B cell (primary cell): ENCODE measurements around the gene RERE. TPM values are rescaled to one million over a fixed set of nuclear protein-coding genes. Genes with fewer than 3 reads are reported as not detected.

Experiments
- ATAC-seq: fragments of 200-7000 bp; cut with Tn5 transposase; one replicate; pipeline ENCODE4 v1.10.0; 2021; ENCODE audit warnings: low read depth, mild to moderate bottlenecking, moderate number of reproducible peaks, moderate library complexity
- CTCF ChIA-PET: fragments of 350-600 bp; sonication (Branson Sonifier 250); formaldehyde crosslinking; loops from one replicate; lab custom pipeline; 2021; ENCODE audit warnings: antibody characterized with exemption, inconsistent platforms; lab: Charles Lee
- POLR2A ChIA-PET: fragments of 350-600 bp; sonication (Branson Sonifier 250); formaldehyde crosslinking; loops from one replicate; lab custom pipeline; 2021; ENCODE audit warnings: antibody characterized with exemption; lab: Charles Lee
- DNase-seq: peaks from one replicate; pipeline ENCODE4 v3.0.0; 2013
- H2AFZ ChIP-seq: 2 replicates; pipeline ENCODE4 v1.6.1; 2012; ENCODE audit warnings: mild to moderate bottlenecking, low read depth, low read length; ENCODE audit not compliant: insufficient read depth, poor library complexity, severe bottlenecking
- H3K27ac ChIP-seq, 2 donors: 1 replicate in 1 of 2; 2 replicates in 1 of 2; pipeline ENCODE4 v1.5.1; 2012 to 2013; ENCODE audit warnings: low read length in 2 of 2, mild to moderate bottlenecking in 2 of 2, moderate library complexity in 1 of 2
- H3K27me3 ChIP-seq, 4 experiments: fragments of 200-600 bp in 1 of 4; sonication (generic) in 1 of 4; replicated peaks in 1 of 4; 1 replicate in 2 of 4; 2 replicates in 2 of 4; pipeline versions ENCODE4 v1.6.1 to v1.7.0; 2013 to 2016; ENCODE audit warnings: low read length in 3 of 4, mild to moderate bottlenecking in 2 of 4, mixed read lengths in 1 of 4, moderate library complexity in 1 of 4; ENCODE audit not compliant: insufficient read depth in 4 of 4, control insufficient read depth in 3 of 4; ENCODE audit errors: control extremely low read depth in 1 of 4
- H3K36me3 ChIP-seq, 2 experiments: replicated peaks in 1 of 2; 1 replicate in 1 of 2; 2 replicates in 1 of 2; pipeline versions ENCODE4 v1.6.1 to v1.7.1; 2013; ENCODE audit warnings: low read length in 1 of 2; ENCODE audit not compliant: insufficient read depth in 2 of 2, control insufficient read depth in 1 of 2; ENCODE audit errors: control extremely low read depth in 1 of 2, extremely low read depth in 1 of 2
- H3K4me1 ChIP-seq, 2 donors: fragments of 200-600 bp in 1 of 2; sonication (generic) in 1 of 2; 1 replicate in 1 of 2; 2 replicates in 1 of 2; pipeline versions ENCODE4 v1.5.1 to v1.6.1; 2013 to 2017; ENCODE audit warnings: low read length in 2 of 2; ENCODE audit not compliant: control insufficient read depth in 2 of 2, insufficient read depth in 2 of 2
- H3K4me2 ChIP-seq: replicated peaks from 2 replicates; pipeline ENCODE3; 2012; ENCODE audit warnings: mild to moderate bottlenecking, low read depth, low read length; ENCODE audit not compliant: poor library complexity, severe bottlenecking
- H3K4me3 ChIP-seq, 5 experiments: fragments of 200-600 bp in 1 of 5; sonication (generic) in 1 of 5; 1 replicate in 3 of 5; 2 replicates in 2 of 5; pipeline versions ENCODE4 v1.5.1 to v1.7.0; 2011 to 2016; ENCODE audit warnings: low read length in 4 of 5, mild to moderate bottlenecking in 4 of 5, low read depth in 2 of 5, control low read depth in 1 of 5, moderate library complexity in 1 of 5; ENCODE audit not compliant: insufficient read depth in 1 of 5; ENCODE audit errors: control extremely low read depth in 1 of 5, extremely low read depth in 1 of 5
- H3K79me2 ChIP-seq: fragments of 200-600 bp; sonication (generic); one replicate; pipeline ENCODE4 v1.6.0; 2016; ENCODE audit warnings: low read length; ENCODE audit not compliant: control insufficient read depth, insufficient read depth
- H3K9ac ChIP-seq: fragments of 200-600 bp; sonication (generic); 2 replicates; pipeline ENCODE4 v1.6.1; 2017; ENCODE audit warnings: mild to moderate bottlenecking, low read length, moderate library complexity
- H3K9me3 ChIP-seq, 3 donors: one replicate each; pipeline versions ENCODE4 v1.6.1 to v1.7.1; 2013; ENCODE audit warnings: low read length in 2 of 3; ENCODE audit not compliant: control insufficient read depth in 2 of 3, insufficient read depth in 1 of 3; ENCODE audit errors: control extremely low read depth in 1 of 3
- H4K20me1 ChIP-seq: 2 replicates; pipeline ENCODE4 v1.6.0; 2012; ENCODE audit warnings: mild to moderate bottlenecking, low read length; ENCODE audit not compliant: insufficient read depth, control insufficient read depth, poor library complexity, severe bottlenecking
- H3K27ac Mint-ChIP-seq: one replicate; pipeline ENCODE4 v1.8.0; 2021; ENCODE audit warnings: mixed read lengths
- H3K27me3 Mint-ChIP-seq: one replicate; pipeline ENCODE4 v1.8.0; 2021; ENCODE audit warnings: mixed read lengths
- H3K4me1 Mint-ChIP-seq: one replicate; pipeline ENCODE4 v1.8.0; 2021; ENCODE audit warnings: mixed read lengths
- H3K4me3 Mint-ChIP-seq: one replicate; pipeline ENCODE4 v1.8.0; 2021; ENCODE audit warnings: mixed read lengths
- H3K9me3 Mint-ChIP-seq: one replicate; pipeline ENCODE4 v1.8.0; 2022; ENCODE audit warnings: mixed read lengths; ENCODE audit not compliant: insufficient read depth
- EZH2 ChIP-seq: IDR thresholded peaks from 2 replicates; pipeline ENCODE4 v1.6.1; 2012; ENCODE audit warnings: borderline replicate concordance, low read depth, mild to moderate bottlenecking, moderate library complexity, low read length; ENCODE audit not compliant: insufficient read depth, poor library complexity, severe bottlenecking
- whole genome bisulfite sequencing: methylation state at CpG from one replicate; pipeline ENCODE4 v1.1.5; 2013; ENCODE audit warnings: missing lambda C conversion rate; ENCODE audit not compliant: insufficient coverage; 5-methylcytosine and 5-hydroxymethylcytosine counted together
- intact Hi-C: fragments of 100-400 bp; cut with micrococcal nuclease; formaldehyde crosslinking; loops from one replicate; pipeline ENCODE4 v1.10.0; 2022
- polyA plus RNA-seq: library from polyadenylated mRNA; depleted of rRNA; stranded (reverse); fragments of >200 nt; gene quantifications from 2 replicates; pipeline ENCODE4 v1.2.3, GENCODE V29; 2012
- total RNA-seq, 2 donors: library from RNA; stranded (reverse); fragments of 120-200 nt in 1 of 2; gene quantifications; 1 replicate in 1 of 2; 2 replicates in 1 of 2; pipeline versions ENCODE4 v1.2.3 to v1.2.4, GENCODE V29; 2013 to 2022
- TF ChIP-seq, protein P1 (sequence below): fragments of 200-600 bp; IDR thresholded peaks from one replicate; pipeline ENCODE4 v1.8.0; 2022; ENCODE audit warnings: antibody characterized with exemption, mild to moderate bottlenecking

Gene RERE
- total and polyA plus RNA-seq, 2 donors (not counting 1 experiment from before 2014, with no cell fraction given) = 27.3 to 132 TPM

DNA sequence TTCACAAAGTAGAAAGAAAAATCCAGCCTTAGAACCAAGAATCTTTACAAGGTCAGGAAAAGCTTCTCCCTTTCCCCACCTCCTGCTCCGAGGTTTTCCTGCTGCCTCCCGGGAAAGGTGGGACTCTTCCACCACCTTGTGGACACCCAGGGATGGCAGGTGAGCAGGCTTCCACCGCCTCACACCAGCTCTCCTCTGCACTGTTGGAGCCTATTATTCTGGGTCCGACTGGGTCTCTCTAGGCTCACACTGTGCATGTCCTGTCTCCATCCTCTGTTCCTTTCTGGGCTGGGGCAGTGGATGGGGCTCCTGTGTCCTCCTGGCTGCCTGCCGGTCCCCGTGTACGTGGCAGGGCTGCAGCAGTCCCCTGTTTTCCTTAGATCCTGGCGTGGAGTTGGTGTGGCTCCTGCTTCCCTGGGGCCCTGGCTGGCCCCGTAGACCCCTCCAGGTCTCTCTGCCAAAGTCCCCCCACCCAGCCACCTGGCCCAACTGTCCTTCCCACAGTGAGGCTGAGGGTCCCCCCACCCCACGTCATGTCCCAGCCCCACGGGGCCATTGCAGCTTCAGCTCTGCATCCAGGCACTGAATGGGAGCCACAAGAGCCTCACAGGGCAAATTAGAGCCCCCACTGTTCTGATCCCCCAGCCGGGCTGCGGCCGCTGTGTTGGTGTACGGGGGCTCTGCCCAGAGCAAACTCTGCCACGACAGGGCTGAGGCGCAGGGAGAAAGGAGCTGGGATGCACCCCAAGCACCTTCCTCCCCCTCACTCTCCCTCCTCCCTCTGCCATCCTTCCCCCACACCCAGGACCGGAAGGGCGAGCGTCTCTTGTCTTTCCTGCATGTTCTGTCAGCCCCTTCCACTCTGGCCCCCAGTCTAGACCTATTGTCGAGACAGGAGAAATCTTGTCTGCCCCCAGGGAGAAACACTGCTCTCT is 502.8 kb downstream of the RERE start:
- CTCF ChIA-PET = interaction anchor here (3.1 kb wide), 1 partner anchor 299 kb away, joined by 13 read pairs; no protein-coding TSS in a partner anchor
- intact Hi-C loops = no loop called here

More for the DNA sequence above, 502.8 kb downstream of the RERE start:
- 30% methylated on average over 19 of the region's 21 CpGs for WGBS
- H3K79me2 ChIP-seq = no peaks in the 10 kb centered on the region
- H2AFZ ChIP-seq = no peak overlapping the region
- peaks cover 0 to 54% (median 19%) of the 10 kb centered on the region in 4 experiments for H3K27me3 ChIP-seq
- Mint-ChIP-seq H3K4me1 (peaks cover 11% of the 10 kb centered on the region), H3K9me3 (peaks cover 2% of the 10 kb centered on the region), H3K27ac (no peak overlapping the region), H3K27me3 (peaks cover 45% of the 10 kb centered on the region), H3K4me3 (no peak overlapping the region)
- no peak overlapping the region for H3K9ac ChIP-seq
- DNase-seq (no peak), ATAC-seq (no peak)
- H3K4me2 ChIP-seq = no peak overlapping the region
- no peak overlapping the region for H3K27ac ChIP-seq
- no peak overlapping the region for H3K4me3 ChIP-seq
- H3K9me3 ChIP-seq = peaks cover 0 to 10% (median 0%) of the 10 kb centered on the region in 3 donors
- TF ChIP-seq, protein P1, sequence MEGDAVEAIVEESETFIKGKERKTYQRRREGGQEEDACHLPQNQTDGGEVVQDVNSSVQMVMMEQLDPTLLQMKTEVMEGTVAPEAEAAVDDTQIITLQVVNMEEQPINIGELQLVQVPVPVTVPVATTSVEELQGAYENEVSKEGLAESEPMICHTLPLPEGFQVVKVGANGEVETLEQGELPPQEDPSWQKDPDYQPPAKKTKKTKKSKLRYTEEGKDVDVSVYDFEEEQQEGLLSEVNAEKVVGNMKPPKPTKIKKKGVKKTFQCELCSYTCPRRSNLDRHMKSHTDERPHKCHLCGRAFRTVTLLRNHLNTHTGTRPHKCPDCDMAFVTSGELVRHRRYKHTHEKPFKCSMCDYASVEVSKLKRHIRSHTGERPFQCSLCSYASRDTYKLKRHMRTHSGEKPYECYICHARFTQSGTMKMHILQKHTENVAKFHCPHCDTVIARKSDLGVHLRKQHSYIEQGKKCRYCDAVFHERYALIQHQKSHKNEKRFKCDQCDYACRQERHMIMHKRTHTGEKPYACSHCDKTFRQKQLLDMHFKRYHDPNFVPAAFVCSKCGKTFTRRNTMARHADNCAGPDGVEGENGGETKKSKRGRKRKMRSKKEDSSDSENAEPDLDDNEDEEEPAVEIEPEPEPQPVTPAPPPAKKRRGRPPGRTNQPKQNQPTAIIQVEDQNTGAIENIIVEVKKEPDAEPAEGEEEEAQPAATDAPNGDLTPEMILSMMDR = no peak
- no peak for TF ChIP-seq EZH2
- H4K20me1 ChIP-seq = no peaks in the 10 kb centered on the region
- peaks cover 11 to 14% of the 10 kb centered on the region in 2 donors for H3K4me1 ChIP-seq
- H3K36me3 ChIP-seq = no peaks in the 10 kb centered on the region
- POLR2A ChIA-PET = no interaction called here
